A549 treated with DMSO at 1 μM for 4 hours (cell line): Measurements from ENCODE around the gene F2. TPM values are rescaled to one million over a fixed set of nuclear protein-coding genes. Genes with fewer than 3 reads are reported as not detected.

ENCODE experiments used
- total RNA-seq: library from RNA; stranded (reverse); fragments of 200-300 nt; extraction: Qiagen RNA extraction; gene quantifications from 5 replicates; pipeline ENCODE4 v1.2.3, GENCODE V29; 2022; ENCODE audit warnings: low read depth

F2 gene
- 1.9 to 3.1 TPM (median 2.1 TPM) in 5 replicates for total RNA-seq

GRCh38 chr11:46719048-46719542, at the start of gene F2:
F2 (plus strand) TSS chr11:46719213; CDS start chr11:46719236, 23 bp downstream.

DNA sequence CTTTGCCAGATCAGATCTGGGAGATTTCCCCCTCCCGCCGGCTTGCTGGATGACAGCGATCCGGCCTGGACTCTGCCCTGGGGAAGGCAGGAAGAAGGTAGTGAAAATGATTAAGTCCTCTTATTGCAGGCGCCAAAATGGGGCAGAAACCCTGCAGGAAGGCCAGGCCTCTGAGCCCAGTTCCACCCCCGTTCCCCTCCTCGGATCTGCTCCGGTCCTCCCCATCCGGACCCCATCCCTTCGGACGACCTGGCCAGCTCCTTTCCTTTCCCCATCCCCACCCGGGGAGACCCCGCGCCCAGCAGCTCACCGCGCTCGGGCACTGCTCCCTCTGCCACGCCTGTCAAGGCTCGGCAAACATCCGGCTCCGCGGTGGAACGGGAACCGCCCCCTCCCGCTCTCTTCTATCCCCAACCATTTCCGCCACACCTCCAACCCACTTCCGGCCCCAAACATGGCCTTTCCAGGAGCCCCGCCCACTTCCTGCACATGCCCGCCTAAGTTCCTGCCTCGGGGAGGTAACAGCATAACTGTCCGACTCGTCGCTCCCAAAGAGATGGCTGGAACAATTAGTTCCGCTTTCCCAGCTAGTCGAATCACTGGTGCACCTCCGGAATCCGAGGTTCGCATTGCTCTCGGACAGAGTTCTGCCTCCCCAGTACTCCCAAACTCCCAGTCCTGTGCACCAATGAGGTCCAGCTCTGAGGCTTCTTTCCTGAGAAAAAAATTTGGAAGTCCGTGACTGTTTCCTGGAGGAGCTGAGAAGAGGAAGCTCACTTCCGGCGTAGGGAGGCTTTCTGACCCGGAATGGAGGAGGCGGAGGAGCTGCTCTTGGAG, 18.6 kb upstream of the F2 start, which contains the start of the genes ARHGAP1 and ZNF408:
Gene ARHGAP1 (minus strand): TSS at position 379 of the 837 bp plus-strand sequence. CDS start 4,512 bp downstream, outside the sequence.
Gene ZNF408 (plus strand): TSS at position 791 of the 837 bp plus-strand sequence. CDS start 17 bp downstream, at position 808.

Other genes with a start within 250 kb of the F2 start
- 15.3 to 17.4 TPM (median 16.8 TPM) in 5 replicates for gene AMBRA1, start 125.2 kb upstream of the F2 start, total RNA-seq
- gene HARBI1, start 102.0 kb upstream of the F2 start, total RNA-seq: 4.7 to 6.8 TPM (median 5.6 TPM) in 5 replicates
- gene ATG13, start 101.7 kb upstream of the F2 start, total RNA-seq: 52.5 to 61.4 TPM (median 55.8 TPM) in 5 replicates
- 56.6 to 66.4 TPM (median 59.9 TPM) in 5 replicates for gene ARHGAP1, start 18.6 kb upstream of the F2 start, total RNA-seq
- gene ZNF408, start 18.2 kb upstream of the F2 start, total RNA-seq: 14.3 to 21.4 TPM (median 17.2 TPM) in 5 replicates
- gene CKAP5, start 127.1 kb downstream of the F2 start, total RNA-seq: 62.6 to 77.6 TPM (median 76.7 TPM) in 5 replicates
- 8.2 to 8.8 TPM (median 8.3 TPM) in 5 replicates for gene LRP4, start 199.3 kb downstream of the F2 start, total RNA-seq
- gene CSTPP1, start 217.5 kb downstream of the F2 start, total RNA-seq: 24.8 to 33.1 TPM (median 29.0 TPM) in 5 replicates